H1 (cell line): Measurements from ENCODE around the gene TMCC1. TPM values are rescaled to one million over a fixed set of nuclear protein-coding genes. Genes with fewer than 3 reads are reported as not detected.

Source experiments
- CTCF ChIA-PET: fragments of 300-600 bp; sonication (Branson Sonifier 250); formaldehyde crosslinking; loops from one replicate; lab custom pipeline; 2021; ENCODE audit not compliant: partially characterized antibody; lab: Charles Lee
- POLR2A ChIA-PET: fragments of 300-600 bp; sonication (Branson Sonifier 250); formaldehyde crosslinking; loops from one replicate; lab custom pipeline; 2021; ENCODE audit warnings: inconsistent platforms; ENCODE audit not compliant: partially characterized antibody; lab: Charles Lee
- DNase-seq, 2 experiments: peaks; one replicate each; pipeline versions ENCODE4 v3.0.0 to v3.0.0-alpha.2; 2010 to 2022; ENCODE audit warnings: low spot score in 2 of 2, low read depth in 1 of 2, mixed read lengths in 1 of 2
- FAIRE-seq: peaks from 2 replicates; lab custom pipeline; 2011; peaks lifted over from hg19 to GRCh38; lab: Jason Lieb, UNC
- H2AFZ ChIP-seq: 2 replicates; pipeline ENCODE4 v1.8.1; 2012; ENCODE audit warnings: low read length, inconsistent platforms
- H2AK5ac ChIP-seq: 2 replicates; pipeline ENCODE4 v1.6.1; 2013; ENCODE audit warnings: low read depth, low read length
- H2BK120ac ChIP-seq: replicated peaks from 2 replicates; pipeline ENCODE3; 2013; ENCODE audit warnings: low read depth, low read length, inconsistent platforms
- H2BK12ac ChIP-seq: 2 replicates; pipeline ENCODE4 v1.6.1; 2013; ENCODE audit warnings: low read depth, low read length
- H2BK15ac ChIP-seq: 2 replicates; pipeline ENCODE4 v1.6.1; 2013; ENCODE audit warnings: low read length
- H2BK20ac ChIP-seq: 2 replicates; pipeline ENCODE4 v1.6.1; 2013; ENCODE audit warnings: low read length
- H2BK5ac ChIP-seq: 2 replicates; pipeline ENCODE4 v1.6.1; 2013; ENCODE audit warnings: low read depth, low read length
- H3K14ac ChIP-seq: 2 replicates; pipeline ENCODE4 v1.6.1; 2013; ENCODE audit warnings: inconsistent platforms; ENCODE audit not compliant: insufficient read length
- H3K18ac ChIP-seq: 2 replicates; pipeline ENCODE4 v1.6.1; 2013; ENCODE audit warnings: low read length; ENCODE audit errors: extremely low read depth
- H3K23ac ChIP-seq: 2 replicates; pipeline ENCODE4 v1.6.1; 2013; ENCODE audit warnings: inconsistent platforms; ENCODE audit not compliant: insufficient read length
- H3K23me2 ChIP-seq: 2 replicates; pipeline ENCODE4 v1.6.1; 2013; ENCODE audit warnings: low read depth, low read length
- H3K27ac ChIP-seq: 2 replicates; pipeline ENCODE4 v1.6.1; 2011; ENCODE audit warnings: low read depth, low read length, inconsistent platforms
- H3K27me3 ChIP-seq, 4 experiments: replicated peaks in 1 of 4; 1 replicate in 1 of 4; 2 replicates in 3 of 4; pipeline versions ENCODE4 v1.6.1 to v1.8.1; 2011 to 2013; ENCODE audit warnings: low read length in 3 of 4, mild to moderate bottlenecking in 3 of 4, inconsistent platforms in 2 of 4, mixed read lengths in 2 of 4, moderate library complexity in 1 of 4; ENCODE audit not compliant: control insufficient read depth in 3 of 4, insufficient read depth in 3 of 4; ENCODE audit errors: extremely low read depth in 1 of 4
- H3K36me3 ChIP-seq, 4 experiments: 2 replicates each; pipeline versions ENCODE4 v1.6.1 to v1.8.1; 2011 to 2013; ENCODE audit warnings: mild to moderate bottlenecking in 4 of 4, low read length in 3 of 4, moderate library complexity in 2 of 4, control low read depth in 1 of 4, inconsistent platforms in 1 of 4; ENCODE audit not compliant: insufficient read depth in 4 of 4, control insufficient read depth in 2 of 4
- H3K4ac ChIP-seq: replicated peaks from 2 replicates; pipeline ENCODE3; 2013; ENCODE audit warnings: low read length, low read depth, mixed read lengths, inconsistent platforms; ENCODE audit not compliant: insufficient read length
- H3K4me1 ChIP-seq, 4 experiments: replicated peaks in 1 of 4; 1 replicate in 1 of 4; 2 replicates in 3 of 4; pipeline versions ENCODE4 v1.6.1 to v1.8.1; 2011 to 2013; ENCODE audit warnings: low read length in 3 of 4, inconsistent platforms in 2 of 4, mixed read lengths in 1 of 4; ENCODE audit not compliant: insufficient read depth in 4 of 4, control insufficient read depth in 3 of 4
- H3K4me2 ChIP-seq, 2 experiments: 2 replicates each; pipeline versions ENCODE4 v1.6.1 to v1.8.1; 2011 to 2013; ENCODE audit warnings: low read depth in 2 of 2, low read length in 2 of 2, control low read depth in 1 of 2, inconsistent platforms in 1 of 2, mild to moderate bottlenecking in 1 of 2; ENCODE audit not compliant: insufficient read depth in 1 of 2
- H3K4me3 ChIP-seq, 4 experiments: fragments of 200-600, 300-600 bp in 1 of 4; sonication (generic), shearing (Covaris generic), sonication (Bioruptor Twin) in 1 of 4; 2 replicates each; pipeline versions ENCODE4 v1.5.1 to v1.8.1; 2011 to 2016; ENCODE audit warnings: low read length in 4 of 4, low read depth in 3 of 4, control low read depth in 2 of 4, inconsistent platforms in 2 of 4, mild to moderate bottlenecking in 2 of 4, mixed read lengths in 1 of 4, moderate library complexity in 1 of 4; ENCODE audit not compliant: insufficient read depth in 2 of 4; ENCODE audit errors: extremely low read depth in 1 of 4
- H3K56ac ChIP-seq: replicated peaks from 2 replicates; pipeline ENCODE3; 2013; ENCODE audit warnings: low read depth, mild to moderate bottlenecking, mixed read lengths, low read length, inconsistent platforms; ENCODE audit not compliant: insufficient read length
- H3K79me1 ChIP-seq: 2 replicates; pipeline ENCODE4 v1.6.1; 2013; ENCODE audit warnings: low read depth, low read length, control low read depth
- H3K79me2 ChIP-seq, 2 experiments: 2 replicates each; pipeline versions ENCODE4 v1.6.1 to v1.8.1; 2012 to 2013; ENCODE audit warnings: low read length in 2 of 2, mild to moderate bottlenecking in 2 of 2, inconsistent platforms in 1 of 2; ENCODE audit not compliant: insufficient read depth in 2 of 2, control insufficient read depth in 1 of 2
- H3K9ac ChIP-seq, 4 experiments: replicated peaks in 1 of 4; 1 replicate in 1 of 4; 2 replicates in 3 of 4; pipeline versions ENCODE4 v1.6.1 to v1.8.1; 2011 to 2013; ENCODE audit warnings: low read depth in 3 of 4, low read length in 3 of 4, control low read depth in 2 of 4, mild to moderate bottlenecking in 2 of 4, moderate library complexity in 2 of 4, inconsistent platforms in 1 of 4; ENCODE audit errors: extremely low read depth in 1 of 4
- H3K9me3 ChIP-seq, 2 experiments: 2 replicates each; pipeline versions ENCODE4 v1.6.1 to v1.8.1; 2012 to 2013; ENCODE audit warnings: mild to moderate bottlenecking in 2 of 2, moderate library complexity in 2 of 2, control low read depth in 1 of 2, inconsistent platforms in 1 of 2, low read depth in 1 of 2, low read length in 1 of 2, mixed read lengths in 1 of 2; ENCODE audit not compliant: insufficient read depth in 2 of 2
- H4K20me1 ChIP-seq, 2 experiments: replicated peaks in 1 of 2; 2 replicates each; pipeline versions ENCODE3 to v1.8.1; 2011 to 2013; ENCODE audit warnings: inconsistent platforms in 2 of 2, low read length in 2 of 2, mild to moderate bottlenecking in 1 of 2; ENCODE audit not compliant: insufficient read depth in 2 of 2, control insufficient read depth in 1 of 2
- H4K5ac ChIP-seq: 2 replicates; pipeline ENCODE4 v1.6.1; 2013; ENCODE audit warnings: low read length, low read depth, mixed read lengths, inconsistent platforms; ENCODE audit not compliant: insufficient read length
- H4K8ac ChIP-seq: 2 replicates; pipeline ENCODE4 v1.8.0; 2013; ENCODE audit warnings: mild to moderate bottlenecking, moderate library complexity, low read length, inconsistent platforms; ENCODE audit not compliant: insufficient read depth; ENCODE audit errors: extremely low read depth
- H4K91ac ChIP-seq: replicated peaks from 2 replicates; pipeline ENCODE3; 2013; ENCODE audit warnings: low read length, mixed read lengths, inconsistent platforms; ENCODE audit not compliant: insufficient read length
- ASH2L ChIP-seq: fragments of 200-600, 300-600 bp; sonication (generic); IDR thresholded peaks from one replicate; pipeline ENCODE4 v1.7.1; 2017; ENCODE audit warnings: low read length
- ATF2 ChIP-seq: IDR thresholded peaks from 2 replicates; pipeline ENCODE4 v1.6.1; 2012; ENCODE audit warnings: low read length, inconsistent platforms
- CREB1 ChIP-seq: IDR thresholded peaks from 2 replicates; pipeline ENCODE4 v1.6.1; 2012; ENCODE audit warnings: inconsistent platforms
- EP300 ChIP-seq, 2 experiments: IDR thresholded peaks; 1 replicate in 1 of 2; 2 replicates in 1 of 2; pipeline ENCODE4 v1.6.1; 2011 to 2012; ENCODE audit warnings: low read depth in 2 of 2, low read length in 2 of 2, mild to moderate bottlenecking in 2 of 2, borderline replicate concordance in 1 of 2, inconsistent platforms in 1 of 2, moderate library complexity in 1 of 2
- GABPA ChIP-seq: IDR thresholded peaks from 2 replicates; pipeline ENCODE4 v1.6.1; 2011; ENCODE audit warnings: mild to moderate bottlenecking, low read length, moderate library complexity, borderline replicate concordance; ENCODE audit not compliant: insufficient read depth
- MAFK ChIP-seq: IDR thresholded peaks from 2 replicates; pipeline ENCODE4 v1.6.1; 2012; ENCODE audit warnings: low read depth, mild to moderate bottlenecking, improper control_type of control experiment, low read length
- MAX ChIP-seq: IDR thresholded peaks from 2 replicates; pipeline ENCODE4 v1.6.1; 2012; ENCODE audit warnings: inconsistent platforms
- NANOG ChIP-seq: IDR thresholded peaks from 2 replicates; pipeline ENCODE4 v1.6.1; 2011; ENCODE audit warnings: low read length, low read depth, mild to moderate bottlenecking, inconsistent platforms; ENCODE audit not compliant: insufficient read depth, poor library complexity, severe bottlenecking
- PHF8 ChIP-seq: fragments of 200-600 bp; sonication (generic); conservative IDR thresholded peaks from 2 replicates; pipeline ENCODE4 v1.7.1; 2012; ENCODE audit warnings: low read depth, mild to moderate bottlenecking, inconsistent platforms, low read length, moderate library complexity
- POLR2AphosphoS5 ChIP-seq: IDR thresholded peaks from 2 replicates; pipeline ENCODE4 v1.6.1; 2011; ENCODE audit warnings: low read depth, low read length
- RFX5 ChIP-seq: IDR thresholded peaks from 2 replicates; pipeline ENCODE4 v1.6.1; 2011; ENCODE audit warnings: low read depth, low read length, improper control_type of control experiment, borderline replicate concordance
- SAP30 ChIP-seq: fragments of 300-600 bp; sonication (generic); IDR thresholded peaks from 2 replicates; pipeline ENCODE4 v1.7.1; 2012; ENCODE audit warnings: low read length, moderate library complexity, mild to moderate bottlenecking, inconsistent platforms; ENCODE audit not compliant: insufficient read depth, insufficient replicate concordance
- TBP ChIP-seq: IDR thresholded peaks from 2 replicates; pipeline ENCODE4 v1.6.1; 2011; ENCODE audit warnings: low read depth, low read length, improper control_type of control experiment
- YY1 ChIP-seq: IDR thresholded peaks from 2 replicates; pipeline ENCODE4 v1.6.1; 2011; ENCODE audit warnings: low read depth, mild to moderate bottlenecking, low read length
- polyA plus RNA-seq, 7 experiments: library from polyadenylated mRNA; depleted of rRNA in 3 of 7; stranded (reverse) in 5 of 7; unstranded in 2 of 7; fragments of >200 nt in 5 of 7; fragments of 200-250 nt in 2 of 7; gene quantifications; 1 replicate in 5 of 7; 2 replicates in 1 of 7; 4 replicates in 1 of 7; pipeline versions ENCODE4 v1.2.1 to v1.2.3, GENCODE V29; 2011 to 2013; ENCODE audit warnings: missing spikeins in 2 of 7, mixed read lengths in 2 of 7
- total RNA-seq: library from RNA; stranded (reverse); fragmentation: NEBNext Ultra II Directional; extraction: Animal tissue kit (Norgen Biotek cat#: 25700); gene quantifications from 2 replicates; pipeline ENCODE4 v1.2.1, GENCODE V29; 2021

TMCC1 gene
- total and polyA plus RNA-seq, 2 of the 8 experiments (the other 6 are each of a cell fraction or from before 2014, with no cell fraction given), result 10.4 to 27.1 TPM

GRCh38 chr3:129746629-129747028, 146.9 kb downstream of the TMCC1 start:
- Histone ChIP-seq H2BK20ac (no peak overlapping the region), H3K27ac (no peak overlapping the region), H3K79me2 (0 out of 4 replicates have a peak, but pooled peaks cover 0 to 2% of the 10 kb centered on the region in 2 experiments), H3K4me2 (no peak overlapping the region), H2BK5ac (no peak overlapping the region), H2BK15ac (no peak overlapping the region), H3K79me1 (no peaks in the 10 kb centered on the region), H3K4ac (no peak overlapping the region), H2BK12ac (no peak overlapping the region), H3K9ac (no peak overlapping the region), H3K23me2 (no peaks in the 10 kb centered on the region), H4K8ac (no peak overlapping the region), H2BK120ac (no peak overlapping the region), H3K14ac (no peak overlapping the region), H3K4me1 (no peaks in the 10 kb centered on the region; a peak in 1 of 7 replicates), H3K23ac (no peak overlapping the region), H2AK5ac (no peak overlapping the region), H3K9me3 (no peaks in the 10 kb centered on the region), H3K18ac (no peak overlapping the region; the same call in 1 of the 2 replicates), H3K56ac (no peak overlapping the region), H4K5ac (no peak overlapping the region), H3K36me3 (no peaks in the 10 kb centered on the region), H3K4me3 (no peak overlapping the region), H4K20me1 (no peaks in the 10 kb centered on the region), H3K27me3 (no peaks in the 10 kb centered on the region), H2AFZ (no peak overlapping the region), H4K91ac (no peak overlapping the region)
- ChIA-PET CTCF (no interaction called here), POLR2A (no interaction called here)
- FAIRE-seq, result no peak
- DNase-seq, result no peak
- TF ChIP-seq NANOG (no peak), CREB1 (no peak), TBP (no peak), MAFK (no peak), EP300 (IDR thresholded peaks at IDR 0.05; ENCODE audit: borderline replicate concordance in 1 of 2, low read depth in 2 of 2, low read length in 2 of 2) (no peak), ATF2 (no peak), GABPA (no peak), POLR2AphosphoS5 (no peak), MAX (no peak), RFX5 (no peak), YY1 (no peak), SAP30 (no peak), ASH2L (no peak), PHF8 (no peak)
